Transverse colon (tissue), 4 donors: ENCODE measurements around the gene TUBB2A. TPM values are rescaled to one million over a fixed set of nuclear protein-coding genes. Genes with fewer than 3 reads are reported as not detected.

Experiments
- DNase-seq: peaks from one replicate; pipeline ENCODE4 v3.0.0-alpha.2; 2019
- H3K27ac ChIP-seq, 4 donors: fragments of 200-600 bp; sonication (generic); 2 replicates each; pipeline ENCODE4 v1.5.1; 2016 to 2018; ENCODE audit warnings: inconsistent platforms in 4 of 4
- H3K27me3 ChIP-seq: fragments of 200-600 bp; sonication (generic); 2 replicates; pipeline ENCODE4 v1.5.1; 2017; ENCODE audit warnings: inconsistent platforms
- H3K36me3 ChIP-seq, 4 donors: fragments of 200-600 bp; sonication (generic); 2 replicates each; pipeline ENCODE4 v1.5.1; 2017 to 2019; ENCODE audit warnings: inconsistent platforms in 4 of 4
- H3K4me1 ChIP-seq, 4 donors: fragments of 200-600 bp; sonication (generic); 2 replicates each; pipeline ENCODE4 v1.5.1; 2017 to 2020; ENCODE audit warnings: inconsistent platforms in 4 of 4
- H3K4me3 ChIP-seq, 4 donors: fragments of 200-600 bp; sonication (generic); 1 replicate in 1 of 4; 2 replicates in 3 of 4; pipeline versions ENCODE4 v1.5.1 to v1.6.1; 2017 to 2019; ENCODE audit warnings: inconsistent platforms in 4 of 4
- H3K9me3 ChIP-seq, 2 donors: fragments of 200-600 bp; sonication (generic); 2 replicates each; pipeline ENCODE4 v1.5.1; 2017 to 2019; ENCODE audit warnings: inconsistent platforms in 2 of 2
- CTCF ChIP-seq, 5 experiments: fragments of 200-600 bp in 3 of 5; fragments of 450-650 bp in 2 of 5; sonication (generic) in 3 of 5; IDR thresholded peaks; 1 replicate in 2 of 5; 2 replicates in 3 of 5; pipeline ENCODE4 v1.5.1; 2016 to 2017; ENCODE audit warnings: antibody characterized with exemption in 5 of 5, inconsistent platforms in 3 of 5, mild to moderate bottlenecking in 2 of 5, moderate library complexity in 1 of 5
- EP300 ChIP-seq: sonication (generic); formaldehyde crosslinking; IDR thresholded peaks from one replicate; pipeline ENCODE4 v1.6.1; 2017; ENCODE audit warnings: antibody characterized with exemption, low read depth
- POLR2A ChIP-seq: fragments of 450-650 bp; IDR thresholded peaks from one replicate; pipeline ENCODE4 v1.6.1; 2016; ENCODE audit warnings: antibody characterized with exemption, mild to moderate bottlenecking, moderate library complexity
- POLR2AphosphoS5 ChIP-seq, 3 donors: sonication (generic); formaldehyde crosslinking; IDR thresholded peaks; one replicate each; pipeline ENCODE4 v1.6.1; 2016; ENCODE audit warnings: antibody characterized with exemption in 3 of 3
- WGBS, 2 donors: methylation state at CpG; one replicate each; pipeline ENCODE4 v1.1.5; 2018; ENCODE audit warnings: low coverage in 1 of 2; 5-methylcytosine and 5-hydroxymethylcytosine counted together
- in situ Hi-C, 4 donors: fragments of 200-750 bp; cut with MboI; loops; one replicate each; pipeline versions ENCODE4 v1.15.0 to v1.15.1; 2017; ENCODE audit warnings: low sequenced_read_pairs in 3 of 4, low pct_ligation_motif_present in 1 of 4, low pct_unique_long_range_greater_than_20kb in 1 of 4
- intact Hi-C: fragments of 100-400 bp; cut with DNase I; formaldehyde crosslinking; loops from one replicate; pipeline ENCODE4 v1.15.1; 2023; ENCODE audit warnings: low total_unique reads
- total RNA-seq, 4 donors: library from RNA; depleted of rRNA; stranded (reverse); fragments of >200 nt; gene quantifications; one replicate each; pipeline ENCODE4 v1.1.0, GENCODE V29; 2016

The TUBB2A gene
- total RNA-seq, 4 donors from 2014 or later: 15.4 to 41.0 (median 29.4) TPM

DNA sequence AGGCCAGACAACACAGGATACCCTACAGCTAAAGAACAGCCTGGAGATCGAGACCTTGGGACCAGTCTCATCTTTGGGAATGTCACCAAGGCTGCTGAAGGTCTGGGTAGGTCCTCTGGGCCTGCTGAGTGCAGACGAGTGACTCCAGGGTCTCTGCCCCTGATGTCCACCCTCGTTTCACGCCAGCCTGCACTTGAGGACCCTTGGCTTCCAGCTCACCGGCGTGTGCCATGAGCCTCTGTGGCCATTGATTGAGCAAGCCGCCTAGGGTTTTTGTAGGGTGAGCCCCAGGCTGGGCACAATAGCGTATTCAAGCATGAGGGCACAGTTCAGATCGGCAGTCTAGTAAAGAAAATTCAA is 34.5 kb downstream of the TUBB2A start:
- no peaks in the 10 kb centered on the region for H3K27me3 ChIP-seq
- whole genome bisulfite sequencing, 2 donors: 95 to 100% methylated on average over 1 to 9 of the region's 9 CpGs
- H3K36me3 ChIP-seq: no peaks in the 10 kb centered on the region
- intact Hi-C loops: no loop called here
- peaks cover 6 to 14% (median 8%) of the 10 kb centered on the region in 4 donors for H3K4me1 ChIP-seq
- in situ Hi-C loops: loop anchor here (5.0 to 25.0 kb wide), 4 partner anchors 129 to 614 kb away; partner anchors contain the start of gene PSMG4 (in 1 of the 4)
- H3K27ac ChIP-seq: no peak overlapping the region
- no peaks in the 10 kb centered on the region for H3K9me3 ChIP-seq
- no peak overlapping the region for H3K4me3 ChIP-seq
- no peak for TF ChIP-seq CTCF (IDR thresholded peaks at IDR 0.05)
- no peak for TF ChIP-seq EP300
- TF ChIP-seq POLR2AphosphoS5 (IDR thresholded peaks at IDR 0.05): no peak
- no peak for TF ChIP-seq POLR2A
- no peak for DNase-seq

DNA sequence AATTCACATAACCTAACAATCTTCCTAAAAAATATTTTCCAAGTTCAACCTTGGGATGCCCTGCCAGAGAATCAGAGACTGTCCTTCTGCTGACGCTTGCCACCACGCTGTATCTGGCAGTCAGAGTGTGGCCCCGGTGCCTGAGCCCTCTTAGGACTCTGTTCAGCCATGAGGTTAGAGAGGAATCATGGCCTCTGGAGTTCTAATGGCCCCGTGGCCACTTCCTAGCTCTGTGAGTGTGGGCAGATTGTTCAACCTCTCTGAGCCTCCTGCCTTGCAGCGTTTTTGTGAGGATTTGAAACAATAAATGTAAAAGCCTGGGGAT is 36.6 kb downstream of the TUBB2A start:
- no peak for DNase-seq
- intact Hi-C loops (no loop called here), in situ Hi-C loops (loop anchor here (5.0 to 25.0 kb wide), 4 partner anchors 132 to 617 kb away; partner anchors contain the start of gene PSMG4 (in 1 of the 4))
- TF ChIP-seq POLR2AphosphoS5 (IDR thresholded peaks at IDR 0.05): no peak
- no peak for TF ChIP-seq EP300
- TF ChIP-seq CTCF (IDR thresholded peaks at IDR 0.05): no peak
- TF ChIP-seq POLR2A: no peak
- no peaks in the 10 kb centered on the region for H3K27me3 ChIP-seq
- no peak overlapping the region for H3K27ac ChIP-seq
- H3K4me3 ChIP-seq: no peak overlapping the region
- no peaks in the 10 kb centered on the region for H3K36me3 ChIP-seq
- 86 to 93% methylated on average over 1 to 5 of the region's 5 CpGs for WGBS, 2 donors
- no peaks in the 10 kb centered on the region for H3K9me3 ChIP-seq
- peaks cover 6 to 18% (median 10%) of the 10 kb centered on the region in 4 donors for H3K4me1 ChIP-seq

DNA sequence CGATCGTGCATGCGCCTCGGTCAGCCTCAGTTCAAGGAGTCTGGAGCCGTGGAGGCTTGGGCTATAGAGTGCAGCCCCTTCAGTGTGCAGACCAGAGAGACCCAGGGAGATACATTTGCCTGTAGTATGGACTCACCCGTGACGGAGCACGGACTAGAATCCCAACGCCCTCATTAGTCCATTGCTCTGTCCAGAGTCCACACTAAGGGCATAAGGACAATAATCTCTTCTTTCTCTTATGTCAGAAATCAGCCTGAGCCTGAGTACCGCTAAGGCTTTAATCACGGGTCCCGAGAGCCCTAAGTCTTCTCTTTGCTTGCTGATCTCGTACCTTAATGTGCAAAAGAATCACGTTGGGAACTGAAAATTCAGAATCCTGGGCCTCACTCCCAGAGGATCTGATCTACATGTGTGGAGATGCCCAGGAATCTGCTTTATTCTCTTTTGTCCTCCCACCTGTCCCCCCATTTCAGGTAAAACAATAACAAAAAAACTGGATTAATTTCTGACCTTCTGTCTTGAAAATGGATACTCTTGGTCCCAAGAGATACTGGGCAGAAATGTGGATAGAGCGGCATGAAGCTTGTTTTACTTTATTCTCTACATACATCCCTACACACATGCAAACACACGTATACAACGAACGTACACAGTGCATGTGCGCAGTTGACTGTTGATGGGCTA is 38.2 kb downstream of the TUBB2A start:
- H3K9me3 ChIP-seq: no peaks in the 10 kb centered on the region
- H3K27me3 ChIP-seq: no peaks in the 10 kb centered on the region
- peaks cover 0 to 7% (median 0%) of the 10 kb centered on the region in 4 donors for H3K36me3 ChIP-seq
- 24 to 34% methylated on average over 10 to 19 of the region's 19 CpGs for WGBS, 2 donors
- peaks cover 6 to 18% (median 10%) of the 10 kb centered on the region in 4 donors for H3K4me1 ChIP-seq
- DNase-seq: no peak
- peak overlapping the region; percentile 91 to 96 (median 92) for H3K27ac ChIP-seq
- peak overlapping the region; percentile 71 to 83 (median 74) for H3K4me3 ChIP-seq
- in situ Hi-C loops: loop anchor here in 2 of 4 donors (25.0 kb wide), 1 partner anchor 618 kb away; no protein-coding TSS in a partner anchor
- TF ChIP-seq POLR2A (no peak), POLR2AphosphoS5 (IDR thresholded peaks at IDR 0.05) (no peak), EP300 (no peak), CTCF (IDR thresholded peaks at IDR 0.05) (no peak)
- intact Hi-C loops: no loop called here

GRCh38 chr6:3118353-3119039 is 38.8 kb downstream of the TUBB2A start, which contains the start of gene BPHL:
Gene BPHL (plus strand): TSS chr6:3118711. CDS start chr6:3118741, 30 bp downstream.
- peak within 1 kb of the TSS; percentile 71 to 83 (median 74) for H3K4me3 ChIP-seq
- H3K9me3 ChIP-seq: no peaks in the 10 kb centered on the region
- H3K36me3 ChIP-seq: peaks cover 0 to 14% (median under 1%) of the 10 kb centered on the region in 4 donors
- in situ Hi-C loops: loop anchor here in 2 of 4 donors (25.0 kb wide), 1 partner anchor 619 kb away; no protein-coding TSS in a partner anchor
- H3K27me3 ChIP-seq: no peaks in the 10 kb centered on the region
- H3K27ac ChIP-seq: peak within 1 kb of the TSS; percentile 91 to 96 (median 92)
- peak; percentile 99 for DNase-seq
- 1% methylated on average over 66 of the region's 89 CpGs; no CpG with 5 or more reads in 1 of the 2 donors for WGBS, 2 donors
- intact Hi-C loops: no loop called here
- H3K4me1 ChIP-seq: peaks cover 6 to 18% (median 10%) of the 10 kb centered on the region in 4 donors
- no peak for TF ChIP-seq EP300
- TF ChIP-seq POLR2A: peak; percentile 83
- TF ChIP-seq POLR2AphosphoS5 (IDR thresholded peaks at IDR 0.05): peak; percentile 88 to 92 (median 88)
- TF ChIP-seq CTCF (IDR thresholded peaks at IDR 0.05): no peak
